K562 (cell line): ENCODE data around the gene PDCD6IP. TPM values are rescaled to one million over a fixed set of nuclear protein-coding genes. Genes with fewer than 3 reads are reported as not detected.

Source experiments
- CBX1 ChIP-seq: sonication (generic); IDR thresholded peaks from 2 replicates; pipeline ENCODE4 v1.6.1; 2016; ENCODE audit warnings: antibody characterized with exemption, low read depth, mild to moderate bottlenecking
- ELF4 ChIP-seq: fragments of 450-650 bp; formaldehyde crosslinking; IDR thresholded peaks from 2 replicates; pipeline ENCODE4 v1.4.0; 2022; ENCODE audit warnings: missing genetic modification characterization
- FIP1L1 ChIP-seq: fragments of 200-400 bp; formaldehyde crosslinking; IDR thresholded peaks from 2 replicates; pipeline ENCODE4 v1.6.1; 2018; ENCODE audit warnings: mild to moderate bottlenecking, low read depth, low read length; ENCODE audit not compliant: poor library complexity, severe bottlenecking
- FOXJ2 ChIP-seq: fragments of 200-800 bp; sonication (Bioruptor generic); IDR thresholded peaks from 2 replicates; pipeline ENCODE4 v1.6.1; 2016; ENCODE audit warnings: missing genetic modification characterization, missing compliant biosample characterization
- MCM5 ChIP-seq: fragments of 450-650 bp; IDR thresholded peaks from 2 replicates; pipeline ENCODE4 v1.6.1; 2016; ENCODE audit warnings: low read depth
- OTX1 ChIP-seq: fragments of 450-650 bp; formaldehyde crosslinking; IDR thresholded peaks from 2 replicates; pipeline ENCODE4 v1.4.0; 2022; ENCODE audit warnings: mild to moderate bottlenecking
- POU5F1 ChIP-seq: fragments of 150-350 bp; IDR thresholded peaks from 2 replicates; pipeline ENCODE4 v1.6.1; 2014; ENCODE audit warnings: borderline replicate concordance, low read length, low read depth, mild to moderate bottlenecking; ENCODE audit not compliant: partially characterized antibody
- RAD51 ChIP-seq: fragments of 450-650 bp; IDR thresholded peaks from 2 replicates; pipeline ENCODE4 v1.7.1; 2016; ENCODE audit warnings: low read depth, mild to moderate bottlenecking, borderline replicate concordance
- RB1 ChIP-seq: fragments of 450-650 bp; IDR thresholded peaks from 2 replicates; pipeline ENCODE4 v1.6.1; 2017; ENCODE audit warnings: low read depth, mild to moderate bottlenecking
- ZBTB11 ChIP-seq, 3 experiments: fragments of 200-800 bp in 1 of 3; fragments of 250-450 bp in 1 of 3; fragments of 450-650 bp in 1 of 3; sonication (Bioruptor Pico) in 1 of 3; sonication (Bioruptor generic) in 1 of 3; formaldehyde crosslinking in 1 of 3; IDR thresholded peaks; 2 replicates each; pipeline versions ENCODE4 v1.6.1 to v1.8.0; 2016 to 2022; ENCODE audit warnings: mild to moderate bottlenecking in 2 of 3, missing genetic modification characterization in 2 of 3, missing compliant biosample characterization in 1 of 3, moderate library complexity in 1 of 3
- ZBTB26 ChIP-seq: fragments of 450-650 bp; formaldehyde crosslinking; IDR thresholded peaks from 2 replicates; pipeline ENCODE4 v1.4.0; 2022; ENCODE audit warnings: missing genetic modification characterization
- ZNF274 ChIP-seq: IDR thresholded peaks from 2 replicates; pipeline ENCODE4 v1.6.1; 2011; ENCODE audit warnings: low read depth, mild to moderate bottlenecking, low read length, moderate library complexity, borderline replicate concordance
- polyA plus RNA-seq, 8 experiments: library from polyadenylated mRNA; depleted of rRNA in 4 of 8; stranded (reverse) in 5 of 8; unstranded in 3 of 8; fragments of >200 nt; fragmentation: Nextera tagmentation in 2 of 8; fragmentation: Illumina TruSeq in 1 of 8; extraction: Ambion mirVana in 2 of 8; extraction: Trizol in 1 of 8; gene quantifications; 2 replicates each; pipeline versions ENCODE4 v1.2.1 to v1.2.3, GENCODE V29; 2011 to 2014; ENCODE audit warnings: inconsistent platforms in 1 of 8, missing spikeins in 1 of 8
- total RNA-seq, 7 experiments: library from RNA; depleted of rRNA in 6 of 7; stranded (reverse); fragments of >200 nt in 6 of 7; fragmentation: Illumina TruSeq in 2 of 7; extraction: Trizol in 2 of 7; gene quantifications; 2 replicates each; pipeline versions ENCODE4 v1.2.1 to v1.2.3, GENCODE V29; 2011 to 2021; ENCODE audit warnings: low replicate concordance in 1 of 7
- TF ChIP-seq, protein P1 (sequence below): fragments of 250-450 bp; sonication (Bioruptor Pico); IDR thresholded peaks from 2 replicates; pipeline ENCODE4 v1.8.0; 2021; ENCODE audit warnings: moderate library complexity, mild to moderate bottlenecking, inconsistent platforms
- TF ChIP-seq, protein P2 (sequence below): conservative IDR thresholded peaks from 2 replicates; pipeline ENCODE4 v1.6.1; 2011; ENCODE audit warnings: low read depth, mild to moderate bottlenecking, low read length; ENCODE audit not compliant: control insufficient read depth
- TF ChIP-seq, protein P3 (sequence below): fragments of 450-650 bp; formaldehyde crosslinking; conservative IDR thresholded peaks from 2 replicates; pipeline ENCODE4 v1.4.0; 2022; ENCODE audit warnings: mild to moderate bottlenecking, missing genetic modification characterization

Gene PDCD6IP
- total and polyA plus RNA-seq, 9 of the 15 experiments (the other 6 are each of a cell fraction or from before 2014, with no cell fraction given) = 40.2 to 302 (median 122) TPM

- TF ChIP-seq ZBTB11 (CRISPR knock-in tag; IDR thresholded peaks at IDR 0.05) (peak in 1 of 3 experiments; percentile 91; a peak in 2 of 6 replicates), ZNF274 (peak; percentile 83; the same call in 1 of the 2 replicates), POU5F1 (no peak), MCM5 (no peak), OTX1 (CRISPR knock-in tag) (peak; percentile 86; the same call in 1 of the 2 replicates), ELF4 (CRISPR knock-in tag) (peak; percentile 98), FIP1L1 (no peak), FOXJ2 (tag) (peak; percentile 67; the same call in 1 of the 2 replicates), RB1 (0 out of 2 replicates have a peak, but pooled peaks have one; percentile 5), CBX1 (no peak), ZBTB26 (no peak), RAD51 (no peak; the same call in 1 of the 2 replicates)
- TF ChIP-seq, protein P1, sequence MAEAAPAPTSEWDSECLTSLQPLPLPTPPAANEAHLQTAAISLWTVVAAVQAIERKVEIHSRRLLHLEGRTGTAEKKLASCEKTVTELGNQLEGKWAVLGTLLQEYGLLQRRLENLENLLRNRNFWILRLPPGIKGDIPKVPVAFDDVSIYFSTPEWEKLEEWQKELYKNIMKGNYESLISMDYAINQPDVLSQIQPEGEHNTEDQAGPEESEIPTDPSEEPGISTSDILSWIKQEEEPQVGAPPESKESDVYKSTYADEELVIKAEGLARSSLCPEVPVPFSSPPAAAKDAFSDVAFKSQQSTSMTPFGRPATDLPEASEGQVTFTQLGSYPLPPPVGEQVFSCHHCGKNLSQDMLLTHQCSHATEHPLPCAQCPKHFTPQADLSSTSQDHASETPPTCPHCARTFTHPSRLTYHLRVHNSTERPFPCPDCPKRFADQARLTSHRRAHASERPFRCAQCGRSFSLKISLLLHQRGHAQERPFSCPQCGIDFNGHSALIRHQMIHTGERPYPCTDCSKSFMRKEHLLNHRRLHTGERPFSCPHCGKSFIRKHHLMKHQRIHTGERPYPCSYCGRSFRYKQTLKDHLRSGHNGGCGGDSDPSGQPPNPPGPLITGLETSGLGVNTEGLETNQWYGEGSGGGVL (CRISPR knock-in tag) = no peak
- TF ChIP-seq, protein P2, sequence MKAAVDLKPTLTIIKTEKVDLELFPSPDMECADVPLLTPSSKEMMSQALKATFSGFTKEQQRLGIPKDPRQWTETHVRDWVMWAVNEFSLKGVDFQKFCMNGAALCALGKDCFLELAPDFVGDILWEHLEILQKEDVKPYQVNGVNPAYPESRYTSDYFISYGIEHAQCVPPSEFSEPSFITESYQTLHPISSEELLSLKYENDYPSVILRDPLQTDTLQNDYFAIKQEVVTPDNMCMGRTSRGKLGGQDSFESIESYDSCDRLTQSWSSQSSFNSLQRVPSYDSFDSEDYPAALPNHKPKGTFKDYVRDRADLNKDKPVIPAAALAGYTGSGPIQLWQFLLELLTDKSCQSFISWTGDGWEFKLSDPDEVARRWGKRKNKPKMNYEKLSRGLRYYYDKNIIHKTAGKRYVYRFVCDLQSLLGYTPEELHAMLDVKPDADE = peak; percentile 75; the same call in 1 of the 2 replicates
- TF ChIP-seq, protein P3, sequence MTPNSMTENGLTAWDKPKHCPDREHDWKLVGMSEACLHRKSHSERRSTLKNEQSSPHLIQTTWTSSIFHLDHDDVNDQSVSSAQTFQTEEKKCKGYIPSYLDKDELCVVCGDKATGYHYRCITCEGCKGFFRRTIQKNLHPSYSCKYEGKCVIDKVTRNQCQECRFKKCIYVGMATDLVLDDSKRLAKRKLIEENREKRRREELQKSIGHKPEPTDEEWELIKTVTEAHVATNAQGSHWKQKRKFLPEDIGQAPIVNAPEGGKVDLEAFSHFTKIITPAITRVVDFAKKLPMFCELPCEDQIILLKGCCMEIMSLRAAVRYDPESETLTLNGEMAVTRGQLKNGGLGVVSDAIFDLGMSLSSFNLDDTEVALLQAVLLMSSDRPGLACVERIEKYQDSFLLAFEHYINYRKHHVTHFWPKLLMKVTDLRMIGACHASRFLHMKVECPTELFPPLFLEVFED (CRISPR knock-in tag) = 0 out of 2 replicates have a peak, but pooled peaks have one; percentile 37
These were observed 102.5 kb downstream of the PDCD6IP start (continued) for GRCh38 chr3:33900809-33901505.
